ENCODE results near the gene ALK. TPM values are rescaled to one million over a fixed set of nuclear protein-coding genes. Genes with fewer than 3 reads are reported as not detected.

The ALK gene
- total RNA-seq, 4 donors from 2014 or later = 0.66 TPM; not detected in 3

GRCh38 chr2:29525921-29526320 lies 395.5 kb downstream of the ALK start:
- no peak for TF ChIP-seq CTCF (IDR thresholded peaks at IDR 0.05)
- TF ChIP-seq POLR2A (IDR thresholded peaks at IDR 0.05) = no peak
- DNase-seq (ENCODE audit: low spot score in 2 of 2) = no peak
- intact Hi-C loops (cut with DNase I; ENCODE audit: low total_unique reads) = no loop called here
- WGBS, 2 donors = 87% methylated on average over 2 of the region's 2 CpGs
- H3K4me3 ChIP-seq (ENCODE audit: low read depth, poor library complexity, severe bottlenecking) = no peak overlapping the region

DNA sequence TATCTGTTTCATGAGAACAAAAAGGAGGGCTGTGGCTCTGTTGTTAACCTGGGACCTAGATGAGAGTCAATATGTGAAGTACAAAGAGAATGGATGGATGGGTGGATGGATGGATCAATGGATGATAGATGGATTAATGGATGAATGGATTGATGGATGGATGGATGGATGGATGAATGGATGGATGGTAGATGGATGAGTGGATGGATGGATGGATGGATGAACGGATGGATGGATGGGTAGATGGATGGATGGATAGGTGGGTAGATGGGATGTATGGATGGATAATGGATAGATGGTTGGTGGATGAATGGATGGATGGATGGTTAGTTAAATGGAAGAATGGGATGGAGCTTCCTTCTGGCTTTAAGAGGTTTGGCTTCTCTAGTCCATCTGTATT lies 396.7 kb downstream of the ALK start:
- no peak for DNase-seq (ENCODE audit: low spot score in 2 of 2)
- intact Hi-C loops (cut with DNase I; ENCODE audit: low total_unique reads) = no loop called here
- no peak overlapping the region for H3K4me3 ChIP-seq (ENCODE audit: low read depth, poor library complexity, severe bottlenecking)
- TF ChIP-seq CTCF (IDR thresholded peaks at IDR 0.05) = no peak
- TF ChIP-seq POLR2A (IDR thresholded peaks at IDR 0.05) = no peak
- 94 to 100% methylated on average over 1 of the region's 1 CpG for WGBS, 2 donors

DNA sequence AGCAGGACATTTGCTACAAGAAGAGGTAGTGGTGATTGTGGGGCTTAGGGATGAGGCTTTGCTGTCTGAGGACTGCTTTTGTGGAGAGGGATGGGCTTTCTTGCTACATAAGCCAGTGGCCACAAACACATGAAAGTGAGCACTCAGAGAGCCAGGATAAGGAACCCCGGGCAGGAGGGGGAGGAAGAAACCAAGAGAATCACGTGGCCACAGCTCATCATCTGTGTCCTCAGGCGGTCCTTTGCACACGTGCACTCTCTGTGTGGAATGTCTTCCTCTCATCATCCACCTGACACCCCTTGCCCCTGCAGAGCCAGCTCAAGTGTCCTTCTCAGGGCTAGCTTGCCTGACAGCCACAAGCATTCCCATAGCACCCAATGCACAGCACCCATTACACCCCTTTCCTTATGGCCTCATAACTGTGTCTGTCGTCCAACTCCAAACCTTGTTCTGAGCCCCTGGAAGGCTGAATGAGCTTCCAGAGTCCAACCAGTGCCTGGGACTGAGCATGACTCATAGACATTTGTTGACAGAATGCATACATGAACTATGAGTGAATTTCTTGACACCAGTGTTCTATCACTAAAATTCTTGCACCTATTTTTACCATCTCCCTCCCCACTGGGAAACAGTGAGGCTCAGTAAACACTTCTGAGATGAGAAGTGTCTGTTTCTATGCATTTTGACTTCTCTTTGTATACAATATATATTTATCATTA lies 398.3 kb downstream of the ALK start:
- H3K4me3 ChIP-seq (ENCODE audit: low read depth, poor library complexity, severe bottlenecking) = no peak overlapping the region
- no peak for DNase-seq (ENCODE audit: low spot score in 2 of 2)
- TF ChIP-seq CTCF (IDR thresholded peaks at IDR 0.05) (no peak), POLR2A (IDR thresholded peaks at IDR 0.05) (no peak)
- WGBS, 2 donors = 35 to 40% methylated on average over 5 of the region's 5 CpGs
- intact Hi-C loops (cut with DNase I; ENCODE audit: low total_unique reads) = no loop called here

GRCh38 chr2:29520001-29520400 lies 401.4 kb downstream of the ALK start:
- H3K4me3 ChIP-seq (ENCODE audit: low read depth, poor library complexity, severe bottlenecking) = no peak overlapping the region
- 74 to 81% methylated on average over 5 of the region's 5 CpGs for WGBS, 2 donors
- DNase-seq (ENCODE audit: low spot score in 2 of 2) = no peak
- TF ChIP-seq POLR2A (IDR thresholded peaks at IDR 0.05) (no peak), CTCF (IDR thresholded peaks at IDR 0.05) (no peak)
- intact Hi-C loops (cut with DNase I; ENCODE audit: low total_unique reads) = no loop called here

- TF ChIP-seq CTCF (IDR thresholded peaks at IDR 0.05) = no peak
- no peak for TF ChIP-seq POLR2A (IDR thresholded peaks at IDR 0.05)
- H3K4me3 ChIP-seq (ENCODE audit: low read depth, poor library complexity, severe bottlenecking) = no peak overlapping the region
- intact Hi-C loops (cut with DNase I; ENCODE audit: low total_unique reads) = no loop called here
- WGBS, 2 donors = 79 to 83% methylated on average over 3 of the region's 3 CpGs
- DNase-seq (ENCODE audit: low spot score in 2 of 2) = no peak
These were observed 402.0 kb downstream of the ALK start for GRCh38 chr2:29519338-29519925.
